OCI-LY1 (cell line): ENCODE data around the gene UGT1A9.

Source experiments
- CTCF ChIP-seq: fragments of 200-600 bp; sonication (generic), shearing (Covaris generic); IDR thresholded peaks from 2 replicates; pipeline ENCODE4 v1.5.1; 2017; ENCODE audit warnings: mild to moderate bottlenecking, antibody characterized with exemption, low read length, moderate library complexity, mixed read lengths
- EZH2 ChIP-seq: fragments of 200-600 bp; sonication (generic), shearing (Covaris generic); IDR thresholded peaks from 2 replicates; pipeline ENCODE4 v1.8.0; 2017; ENCODE audit warnings: borderline replicate concordance, mixed run types, mild to moderate bottlenecking, antibody characterized with exemption, low read length, moderate library complexity, mixed read lengths

- TF ChIP-seq CTCF (no peak), EZH2 (no peak)
These were observed 16.7 kb upstream of the UGT1A9 start for GRCh38 chr2:233655043-233655442.
